ENCODE data around the gene RCBTB2.

DNA sequence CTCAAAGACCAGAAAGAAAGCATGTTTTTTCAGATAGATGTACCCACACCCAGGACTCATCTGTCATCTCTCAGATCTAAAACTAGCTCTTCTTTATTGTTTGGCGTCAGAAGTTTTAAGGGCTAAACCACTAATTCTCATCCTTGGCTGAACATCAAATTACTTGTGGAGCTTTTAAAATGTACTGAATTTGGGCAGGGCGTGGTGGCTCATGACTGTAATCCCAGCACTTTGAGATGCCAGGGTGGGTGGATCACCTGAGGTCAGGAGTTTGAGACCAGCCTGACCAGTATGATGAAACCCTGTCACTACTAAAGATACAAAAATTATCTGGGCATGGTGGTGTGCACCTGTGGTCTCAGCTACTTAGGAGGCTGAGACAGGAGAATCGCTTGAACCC lies 47.4 kb downstream of the RCBTB2 start:
- TF ChIP-seq EZH2phosphoT487 (IDR thresholded peaks at IDR 0.05; ENCODE audit: insufficient read depth, low read depth), result no peak
- TF ChIP-seq EZH2 (IDR thresholded peaks at IDR 0.05; ENCODE audit: insufficient read depth, poor library complexity, severe bottlenecking), result no peak

Measured in GM23248 (cell line).